Panc1 (cell line): ENCODE data around the gene TRIM37. TPM values are rescaled to one million over a fixed set of nuclear protein-coding genes. Genes with fewer than 3 reads are reported as not detected.

Experiments
- ATAC-seq: fragments of 200-7000 bp; cut with Tn5 transposase; 2 replicates; pipeline ENCODE4 v1.9.1; 2020; ENCODE audit warnings: mild to moderate bottlenecking, moderate library complexity
- BruUV-seq: library from RNA; stranded (reverse); fragments of 400-500 nt; replicated peaks from 2 replicates; lab custom pipeline; 2021; lab: Mats Ljungman, UMichigan
- CTCF ChIA-PET: fragments of 300-600 bp; sonication (Branson Sonifier 250); formaldehyde crosslinking; loops from one replicate; lab custom pipeline; 2022; ENCODE audit warnings: antibody characterized with exemption; lab: Charles Lee
- POLR2A ChIA-PET: fragments of 300-600 bp; sonication (Branson Sonifier 250); formaldehyde crosslinking; loops from one replicate; lab custom pipeline; 2022; ENCODE audit warnings: antibody characterized with exemption; lab: Charles Lee
- DNase-seq: peaks from one replicate; pipeline ENCODE4 v3.0.0-alpha.2; 2010; ENCODE audit warnings: low read depth, low spot score
- H3K27ac ChIP-seq: 2 replicates; pipeline ENCODE4 v1.5.1; 2011; ENCODE audit warnings: mild to moderate bottlenecking, low read length, inconsistent platforms
- H3K27me3 ChIP-seq: fragments of 200-500 bp; sonication (Bioruptor generic); 2 replicates; pipeline ENCODE4 v1.6.0; 2014; ENCODE audit warnings: low read length, inconsistent platforms; ENCODE audit not compliant: control insufficient read depth, insufficient read depth
- H3K36me3 ChIP-seq: fragments of 200-500 bp; sonication (Bioruptor generic); 2 replicates; pipeline ENCODE4 v1.5.1; 2014; ENCODE audit warnings: inconsistent platforms, mild to moderate bottlenecking, low read length, moderate library complexity; ENCODE audit not compliant: control insufficient read depth, insufficient read depth
- H3K4me1 ChIP-seq: 2 replicates; pipeline ENCODE4 v1.5.1; 2011; ENCODE audit warnings: inconsistent platforms, mild to moderate bottlenecking, low read length, moderate library complexity; ENCODE audit not compliant: control insufficient read depth, insufficient read depth
- H3K4me3 ChIP-seq, 2 experiments: 2 replicates each; pipeline ENCODE4 v1.5.1; 2011 to 2012; ENCODE audit warnings: low read depth in 2 of 2, low read length in 2 of 2, mild to moderate bottlenecking in 2 of 2, inconsistent platforms in 1 of 2, moderate library complexity in 1 of 2
- H3K9me3 ChIP-seq: fragments of 200-500 bp; sonication (Bioruptor generic); 2 replicates; pipeline ENCODE4 v1.5.1; 2014; ENCODE audit warnings: low read depth, mild to moderate bottlenecking, inconsistent platforms, low read length, moderate library complexity; ENCODE audit not compliant: control insufficient read depth, insufficient read depth
- CTCF ChIP-seq: fragments of 450-650 bp; IDR thresholded peaks from 2 replicates; pipeline ENCODE4 v1.5.1; 2017; ENCODE audit warnings: mild to moderate bottlenecking
- POLR2AphosphoS5 ChIP-seq: IDR thresholded peaks from 2 replicates; pipeline ENCODE4 v1.6.1; 2012; ENCODE audit warnings: mild to moderate bottlenecking, low read depth, low read length, moderate library complexity
- REST ChIP-seq, 2 experiments: IDR thresholded peaks; 2 replicates each; pipeline ENCODE4 v1.6.1; 2011 to 2012; ENCODE audit warnings: low read depth in 2 of 2, control low read depth in 1 of 2, low read length in 1 of 2, mild to moderate bottlenecking in 1 of 2, moderate library complexity in 1 of 2; ENCODE audit not compliant: insufficient read depth in 1 of 2
- SIN3A ChIP-seq: IDR thresholded peaks from 2 replicates; pipeline ENCODE4 v1.6.1; 2012; ENCODE audit warnings: low read depth, mild to moderate bottlenecking, low read length, moderate library complexity, borderline replicate concordance; ENCODE audit not compliant: insufficient read depth
- TCF7L2 ChIP-seq: IDR thresholded peaks from 2 replicates; pipeline ENCODE4 v1.6.1; 2011; ENCODE audit warnings: mild to moderate bottlenecking, low read depth, low read length, inconsistent platforms
- in situ Hi-C: cut with HindIII; loops from 2 replicates; pipeline ENCODE4 v1.10.0; 2016; ENCODE audit warnings: low sequenced_read_pairs, low pct_unique_long_range_greater_than_20kb
- intact Hi-C: fragments of 100-400 bp; cut with micrococcal nuclease; formaldehyde crosslinking; loops from one replicate; pipeline ENCODE4 v1.10.0; 2022; ENCODE audit not compliant: unreplicated experiment
- total RNA-seq: library from RNA; stranded (reverse); gene quantifications from one replicate; pipeline ENCODE4 v1.2.1, GENCODE V29; 2021; ENCODE audit not compliant: unreplicated experiment

The TRIM37 gene
- total RNA-seq, 1 experiment from 2014 or later, result 43.3 TPM

GRCh38 chr17:59046192-59046591 lies 60.5 kb downstream of the TRIM37 start:
- TF ChIP-seq POLR2AphosphoS5 (no peak), SIN3A (no peak), CTCF (no peak), TCF7L2 (no peak)
- ATAC-seq (no peak), DNase-seq (no peak)
- no peak overlapping the region for H3K27ac ChIP-seq
- ChIA-PET CTCF (no interaction called here), POLR2A (no interaction called here)
- H3K9me3 ChIP-seq, result no peaks in the 10 kb centered on the region
- in situ Hi-C loops, result no loop called here
- no peak overlapping the region for H3K4me3 ChIP-seq
- H3K4me1 ChIP-seq, result no peaks in the 10 kb centered on the region
- intact Hi-C loops, result no loop called here
- H3K36me3 ChIP-seq, result peaks cover 8% of the 10 kb centered on the region
- no TSS peak for BruUV-seq
- H3K27me3 ChIP-seq, result no peaks in the 10 kb centered on the region

GRCh38 chr17:59038734-59039133 lies 67.9 kb downstream of the TRIM37 start:
- CTCF ChIA-PET, result no interaction called here
- ATAC-seq, result no peak
- no TSS peak for BruUV-seq

More at GRCh38 chr17:59038734-59039133, 67.9 kb downstream of the TRIM37 start:
- H3K27me3 ChIP-seq, result no peaks in the 10 kb centered on the region
- H3K4me3 ChIP-seq, result no peak overlapping the region
- POLR2A ChIA-PET, result no interaction called here
- intact Hi-C loops, result no loop called here
- TF ChIP-seq CTCF (no peak), POLR2AphosphoS5 (no peak), SIN3A (no peak), REST (IDR thresholded peaks at IDR 0.05; ENCODE audit: insufficient read depth in 1 of 2, low read depth in 2 of 2, low read length in 1 of 2) (no peak), TCF7L2 (no peak)
- H3K9me3 ChIP-seq, result no peaks in the 10 kb centered on the region
- DNase-seq, result no peak
- no peaks in the 10 kb centered on the region for H3K4me1 ChIP-seq
- in situ Hi-C loops, result no loop called here
- no peak overlapping the region for H3K27ac ChIP-seq
- peaks cover 9% of the 10 kb centered on the region; the same call in 1 of the 2 replicates for H3K36me3 ChIP-seq
